ENCODE results near the gene RNLS. TPM values are rescaled to one million over a fixed set of nuclear protein-coding genes. Genes with fewer than 3 reads are reported as not detected.

Gene RNLS
- total RNA-seq, 3 donors from 2014 or later (not counting 1 experiment from before 2014, with no cell fraction given): 4.0 to 6.8 (median 4.4) TPM

- no peak overlapping the region for H3K27ac ChIP-seq (ENCODE audit: low read length)
- DNase-seq: no peak
- no peaks in the 10 kb centered on the region for H3K4me1 ChIP-seq (ENCODE audit: control insufficient read depth, insufficient read depth, low read length)
- H3K27me3 Mint-ChIP-seq (ENCODE audit: low read depth in 2 of 2): peaks cover 0 to 3% of the 10 kb centered on the region in 2 donors
- WGBS (ENCODE audit: insufficient coverage): 100% methylated on average over 2 of the region's 4 CpGs
- no peaks in the 10 kb centered on the region for H3K9me3 ChIP-seq (ENCODE audit: control insufficient read depth, insufficient read depth, low read length)
- no peaks in the 10 kb centered on the region for H3K36me3 Mint-ChIP-seq
- no peaks in the 10 kb centered on the region for H3K4me1 Mint-ChIP-seq
- H3K9me3 Mint-ChIP-seq: no peaks in the 10 kb centered on the region
- H3K27me3 ChIP-seq (ENCODE audit: control insufficient read depth, insufficient read depth, low read length): no peaks in the 10 kb centered on the region
- no peaks in the 10 kb centered on the region for H3K36me3 ChIP-seq (ENCODE audit: control insufficient read depth, insufficient read depth, low read length)
- H3K4me3 Mint-ChIP-seq: no peak overlapping the region
- H3K4me3 ChIP-seq (ENCODE audit: low read length): no peak overlapping the region
- intact Hi-C loops (cut with micrococcal nuclease): no loop called here
- no peak overlapping the region for H3K27ac Mint-ChIP-seq
- no peak for TF ChIP-seq CTCF (IDR thresholded peaks at IDR 0.05)
- no peak for ATAC-seq
Measured at GRCh38 chr10:88531392-88532052, 51.6 kb downstream of the RNLS start.

GRCh38 chr10:88530629-88531391 lies 52.3 kb downstream of the RNLS start:
- ATAC-seq: no peak
- Histone ChIP-seq H3K36me3 (ENCODE audit: control insufficient read depth, insufficient read depth, low read length) (no peaks in the 10 kb centered on the region), H3K9me3 (ENCODE audit: control insufficient read depth, insufficient read depth, low read length) (no peaks in the 10 kb centered on the region), H3K4me3 (ENCODE audit: low read length) (no peak overlapping the region), H3K27me3 (ENCODE audit: control insufficient read depth, insufficient read depth, low read length) (no peaks in the 10 kb centered on the region), H3K4me1 (ENCODE audit: control insufficient read depth, insufficient read depth, low read length) (no peaks in the 10 kb centered on the region), H3K27ac (ENCODE audit: low read length) (no peak overlapping the region)
- Mint-ChIP-seq H3K36me3 (no peaks in the 10 kb centered on the region), H3K4me1 (no peaks in the 10 kb centered on the region), H3K27ac (no peak overlapping the region), H3K4me3 (no peak overlapping the region), H3K27me3 (ENCODE audit: low read depth in 2 of 2) (peaks cover 0 to 3% of the 10 kb centered on the region in 2 donors), H3K9me3 (no peaks in the 10 kb centered on the region)
- intact Hi-C loops (cut with micrococcal nuclease): no loop called here
- 50% methylated on average over 2 of the region's 3 CpGs for WGBS (ENCODE audit: insufficient coverage)
- TF ChIP-seq CTCF (IDR thresholded peaks at IDR 0.05): no peak
- DNase-seq: no peak

- H3K36me3 ChIP-seq (ENCODE audit: control insufficient read depth, insufficient read depth, low read length): no peaks in the 10 kb centered on the region
- TF ChIP-seq CTCF (IDR thresholded peaks at IDR 0.05): no peak
- intact Hi-C loops (cut with micrococcal nuclease): no loop called here
- H3K27ac ChIP-seq (ENCODE audit: low read length): no peak overlapping the region
- DNase-seq (no peak), ATAC-seq (no peak)
- H3K4me3 ChIP-seq (ENCODE audit: low read length): no peak overlapping the region
- H3K27me3 ChIP-seq (ENCODE audit: control insufficient read depth, insufficient read depth, low read length): no peaks in the 10 kb centered on the region
- Mint-ChIP-seq H3K36me3 (no peaks in the 10 kb centered on the region), H3K27me3 (ENCODE audit: low read depth in 2 of 2) (peaks cover 0 to 1% of the 10 kb centered on the region in 2 donors), H3K4me3 (no peak overlapping the region), H3K9me3 (no peaks in the 10 kb centered on the region), H3K27ac (no peak overlapping the region), H3K4me1 (no peaks in the 10 kb centered on the region)
- WGBS (ENCODE audit: insufficient coverage): 90% methylated on average over 2 of the region's 2 CpGs
- H3K4me1 ChIP-seq (ENCODE audit: control insufficient read depth, insufficient read depth, low read length): no peaks in the 10 kb centered on the region
- no peaks in the 10 kb centered on the region for H3K9me3 ChIP-seq (ENCODE audit: control insufficient read depth, insufficient read depth, low read length)
Measured at GRCh38 chr10:88530093-88530492, 53.0 kb downstream of the RNLS start.
